ENCODE results near the gene ZC3HAV1.

ZC3HAV1 gene

DNA sequence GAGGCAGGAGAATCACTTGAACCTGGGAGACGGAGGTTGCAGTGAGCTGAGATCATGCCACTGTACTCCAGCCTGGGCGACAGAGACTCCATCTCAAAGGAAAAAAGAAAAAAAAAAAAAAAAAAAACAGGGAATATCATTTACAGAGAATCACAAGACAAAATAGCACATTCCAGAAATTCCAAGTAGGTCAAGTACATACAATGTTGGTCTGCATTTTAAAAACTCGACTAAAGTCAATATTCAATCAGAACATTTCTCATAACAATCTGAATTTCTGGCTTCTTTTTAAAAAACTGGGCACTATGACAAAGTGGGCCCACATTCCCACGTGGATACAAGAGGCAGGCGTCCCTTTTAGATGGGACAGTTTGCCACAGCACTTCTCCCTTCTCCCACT lies 86.4 kb downstream of the ZC3HAV1 start:
- no peak for DNase-seq (ENCODE audit: low read depth, low spot score)

DNA sequence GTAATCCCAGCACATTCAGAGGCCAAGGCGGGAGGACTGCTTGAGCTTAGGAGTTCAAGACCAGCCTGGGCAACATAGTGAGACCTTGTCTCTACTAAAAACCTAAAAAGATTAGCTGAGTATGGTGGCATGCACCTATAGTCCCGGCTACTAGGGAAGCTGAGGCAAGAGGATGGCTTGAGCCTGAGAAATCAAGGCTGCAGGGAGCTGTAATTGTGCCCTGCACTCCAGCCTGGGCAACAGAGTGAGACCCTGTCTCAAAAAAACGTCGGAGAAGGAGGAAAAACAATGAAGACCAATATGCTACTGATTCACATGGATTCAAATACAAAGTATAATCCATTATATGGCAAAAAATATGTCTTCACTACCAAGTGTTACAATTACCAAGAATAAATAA lies 87.2 kb downstream of the ZC3HAV1 start:
- no peak for DNase-seq (ENCODE audit: low read depth, low spot score)

DNA sequence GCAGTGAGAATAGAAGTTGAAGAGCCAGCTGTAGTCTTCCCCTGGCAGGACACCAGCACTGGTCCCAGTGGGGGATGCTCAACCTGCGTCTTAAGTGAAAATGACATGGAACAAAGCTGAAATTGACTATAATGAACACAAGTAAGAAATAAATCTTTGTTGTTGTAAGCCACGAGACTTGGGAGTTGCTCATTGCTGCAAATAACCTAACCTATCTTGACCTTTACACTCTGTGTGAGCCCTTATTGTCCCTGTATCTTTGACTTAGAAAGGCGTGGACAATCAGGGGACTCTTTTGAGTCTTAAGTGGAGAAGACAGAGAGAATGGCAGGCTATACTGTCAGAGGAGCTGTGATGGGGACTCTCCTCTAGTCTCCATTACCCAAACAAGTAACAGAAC lies 90.6 kb downstream of the ZC3HAV1 start:
- no peak for DNase-seq (ENCODE audit: low read depth, low spot score)

DNA sequence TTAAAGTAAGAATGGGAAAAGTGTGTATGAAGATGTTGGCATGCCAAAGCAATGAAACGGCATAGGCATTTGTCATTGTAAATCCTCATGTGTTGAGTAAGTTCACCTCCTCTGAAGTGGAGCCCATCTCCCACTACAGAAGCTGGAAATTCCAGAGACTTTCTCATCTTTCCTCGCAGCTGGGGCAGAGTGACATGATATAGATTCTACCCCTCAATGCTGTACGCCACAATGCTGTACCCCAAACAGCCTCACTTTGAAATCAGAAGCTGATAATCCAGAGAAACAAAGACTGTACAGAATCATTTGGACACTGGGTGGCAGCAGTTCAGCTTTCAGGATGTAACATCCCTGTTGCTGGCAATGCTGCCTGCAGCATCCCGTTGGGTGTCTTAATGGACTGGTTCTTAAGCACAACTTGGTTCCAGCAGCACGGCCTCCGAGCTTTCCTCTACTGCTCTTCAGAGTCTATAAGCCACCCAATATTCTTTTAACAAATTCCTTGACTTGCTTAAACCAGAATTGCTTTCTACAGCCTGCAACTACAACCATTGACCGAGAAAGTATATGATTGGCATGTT lies 92.5 kb downstream of the ZC3HAV1 start:
- peak; percentile 54 for DNase-seq (ENCODE audit: low read depth, low spot score)

DNA sequence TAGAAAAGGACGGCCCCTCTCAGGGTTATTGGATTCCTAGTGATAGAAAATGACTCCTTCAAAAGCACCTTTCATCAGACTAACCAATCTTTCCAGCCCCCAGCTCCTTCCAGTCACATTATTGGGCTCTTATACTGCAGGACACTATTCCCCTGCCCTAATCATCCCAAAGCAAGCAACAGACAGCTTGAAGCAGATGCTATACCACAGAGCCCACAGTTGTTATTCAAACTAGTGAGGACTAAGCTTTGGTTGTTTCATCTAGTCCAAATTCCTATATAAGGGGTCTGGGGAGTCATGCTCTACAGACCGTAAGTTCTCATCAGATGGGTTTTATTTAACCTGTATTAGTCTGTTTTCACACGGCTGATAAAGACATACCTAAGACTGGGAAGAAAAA lies 98.1 kb downstream of the ZC3HAV1 start:
- DNase-seq (ENCODE audit: low read depth, low spot score), result no peak

DNA sequence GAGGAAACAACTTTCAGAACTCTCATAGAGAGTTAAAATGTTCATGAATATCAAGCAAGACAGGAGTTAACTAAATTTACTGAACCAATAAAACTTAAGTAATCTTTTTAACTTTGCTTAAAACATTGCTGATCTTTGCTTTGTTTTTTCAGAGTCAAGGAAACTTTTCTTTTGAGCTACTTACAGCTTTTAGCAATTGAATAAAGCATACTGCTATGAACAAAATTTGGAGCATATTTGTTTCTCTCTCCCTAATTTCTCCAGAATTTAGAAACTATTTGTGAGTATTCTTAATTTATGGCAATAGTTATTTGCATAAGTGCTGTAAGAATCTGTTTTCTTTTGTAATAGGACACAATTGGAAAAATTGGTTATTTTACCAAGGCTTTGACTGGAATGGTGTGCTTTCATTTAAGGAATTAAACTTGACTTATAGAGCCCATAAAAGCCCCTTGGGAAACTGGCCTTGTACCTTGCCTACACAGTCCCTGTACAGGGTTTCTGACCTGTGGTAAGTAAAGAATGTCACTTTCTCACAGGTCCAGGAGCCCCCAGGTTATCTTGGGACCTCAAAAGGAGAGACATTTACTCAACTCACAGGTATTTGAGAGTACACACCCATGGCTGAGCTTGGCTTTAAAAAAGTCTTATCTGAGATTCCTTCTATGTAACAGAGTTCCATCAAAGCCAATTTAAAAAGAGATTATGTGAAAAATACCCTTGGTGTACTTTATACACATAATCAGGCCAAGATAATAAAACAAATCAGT lies 105.0 kb downstream of the ZC3HAV1 start:
- DNase-seq (ENCODE audit: low read depth, low spot score), result no peak

DNA sequence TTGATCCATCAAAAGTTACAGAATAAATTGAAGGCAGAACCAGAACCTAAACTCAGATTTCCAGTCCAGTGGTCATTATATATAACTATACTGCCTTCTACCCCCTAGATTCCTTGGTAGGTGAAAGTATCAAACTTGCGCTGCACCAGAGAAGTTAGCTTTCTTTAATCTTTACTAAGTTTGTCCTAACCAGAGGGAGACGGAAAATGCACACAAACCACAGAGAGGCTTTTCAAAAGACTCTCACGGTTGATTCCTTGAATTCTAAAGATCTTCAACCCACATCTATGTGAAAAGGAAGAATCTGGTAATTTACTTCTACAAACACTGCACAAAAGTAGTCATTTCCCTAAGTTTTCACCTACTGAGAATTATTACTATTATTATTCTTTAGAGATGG lies 110.1 kb downstream of the ZC3HAV1 start:
- DNase-seq (ENCODE audit: low read depth, low spot score), result no peak

Measured in iPS DF 19.7 (cell line).